K562 (cell line): Measurements from ENCODE around the gene DNAJC19. TPM values are rescaled to one million over a fixed set of nuclear protein-coding genes. Genes with fewer than 3 reads are reported as not detected.

ENCODE experiments used
- ATAC-seq: fragments of 200-7000 bp; cut with Tn5 transposase; 3 replicates; pipeline ENCODE4 v1.9.1; 2020; ENCODE audit warnings: moderate library complexity
- BruUV-seq: library from RNA; stranded (reverse); fragments of 400-500 nt; replicated peaks from 2 replicates; lab custom pipeline; 2021; lab: Mats Ljungman, UMichigan
- CTCF ChIA-PET: fragments of 300-600 bp; formaldehyde crosslinking; extraction: SDS; loops from one replicate; lab custom pipeline; 2021; ENCODE audit warnings: low intra/inter-chr PET ratio; lab: Yijun Ruan, JAX
- POLR2A ChIA-PET: fragments of 300-600, 350-650 bp; sonication (Branson Sonifier 250); formaldehyde crosslinking; extraction: SDS; loops from one replicate; lab custom pipeline; 2021; ENCODE audit warnings: antibody characterized with exemption, inconsistent platforms; lab: Yijun Ruan, JAX
- DNase-seq, 4 experiments: peaks; one replicate each; pipeline versions ENCODE4 v3.0.0 to v3.0.0-alpha.2; 2011 to 2018; ENCODE audit warnings: low spot score in 3 of 4, mixed read lengths in 3 of 4; ENCODE audit errors: extremely low read depth in 1 of 4
- FAIRE-seq: peaks from 2 replicates; lab custom pipeline; 2011; peaks lifted over from hg19 to GRCh38; lab: Jason Lieb, UNC
- H2AFZ ChIP-seq: 2 replicates; pipeline ENCODE4 v1.6.0; 2011; ENCODE audit warnings: low read depth, low read length, control low read depth, inconsistent platforms
- H3K27ac ChIP-seq: fragments of 200-600 bp; 3 replicates; pipeline ENCODE4 v1.8.0; 2011; ENCODE audit warnings: low read depth, mild to moderate bottlenecking, control low read depth, inconsistent platforms, low read length, moderate library complexity, mixed read lengths; ENCODE audit errors: extremely low read depth
- H3K27me3 ChIP-seq, 2 experiments: fragments of 300-600 bp in 1 of 2; 2 replicates in 1 of 2; 3 replicates in 1 of 2; pipeline versions ENCODE4 v1.6.0 to v1.8.0; 2011; ENCODE audit warnings: inconsistent platforms in 2 of 2, low read length in 2 of 2, mild to moderate bottlenecking in 1 of 2, mixed read lengths in 1 of 2, moderate library complexity in 1 of 2; ENCODE audit not compliant: control insufficient read depth in 2 of 2, insufficient read depth in 2 of 2
- H3K36me3 ChIP-seq: fragments of 300-600 bp; 3 replicates; pipeline ENCODE4 v1.8.0; 2011; ENCODE audit warnings: mild to moderate bottlenecking, low read length, inconsistent platforms; ENCODE audit not compliant: control insufficient read depth, insufficient read depth
- H3K4me1 ChIP-seq, 2 experiments: fragments of 200-600 bp in 1 of 2; replicated peaks in 1 of 2; 2 replicates in 1 of 2; 3 replicates in 1 of 2; pipeline versions ENCODE4 v1.5.1 to v1.8.0; 2011; ENCODE audit warnings: inconsistent platforms in 2 of 2, low read length in 2 of 2, mild to moderate bottlenecking in 1 of 2, mixed read lengths in 1 of 2, moderate library complexity in 1 of 2; ENCODE audit not compliant: control insufficient read depth in 2 of 2, insufficient read depth in 2 of 2
- H3K4me2 ChIP-seq: 2 replicates; pipeline ENCODE4 v1.6.1; 2011; ENCODE audit warnings: low read length, control low read depth, inconsistent platforms, mixed read lengths; ENCODE audit not compliant: insufficient read depth
- H3K4me3 ChIP-seq: fragments of 200-600 bp; sonication (generic), shearing (Covaris generic); 2 replicates; pipeline ENCODE4 v1.5.1; 2016; ENCODE audit warnings: control low read depth, inconsistent platforms
- H3K79me2 ChIP-seq: fragments of 200-600 bp; 3 replicates; pipeline ENCODE4 v1.8.0; 2011; ENCODE audit warnings: low read length, inconsistent platforms; ENCODE audit not compliant: control insufficient read depth, insufficient read depth
- H3K9ac ChIP-seq, 2 experiments: 2 replicates each; pipeline versions ENCODE4 v1.6.0 to v1.6.1; 2011; ENCODE audit warnings: low read depth in 2 of 2, low read length in 2 of 2, control low read depth in 1 of 2, inconsistent platforms in 1 of 2, mild to moderate bottlenecking in 1 of 2, mixed read lengths in 1 of 2; ENCODE audit not compliant: insufficient read depth in 1 of 2
- H3K9me1 ChIP-seq: one replicate; pipeline ENCODE4 v1.6.0; 2011; ENCODE audit warnings: inconsistent platforms, mild to moderate bottlenecking, low read length, moderate library complexity; ENCODE audit not compliant: control insufficient read depth, insufficient read depth
- H3K9me3 ChIP-seq: replicated peaks from 2 replicates; pipeline ENCODE4 v1.5.1; 2011; ENCODE audit warnings: low read depth, low read length, inconsistent platforms; ENCODE audit not compliant: control insufficient read depth, insufficient read depth
- H4K20me1 ChIP-seq: replicated peaks from 2 replicates; pipeline ENCODE4 v1.6.1; 2011; ENCODE audit warnings: low read length, inconsistent platforms, mixed read lengths; ENCODE audit not compliant: control insufficient read depth, insufficient read depth
- ADNP ChIP-seq: fragments of 200-800 bp; sonication (Bioruptor generic); IDR thresholded peaks from 2 replicates; pipeline ENCODE4 v1.6.1; 2016; ENCODE audit warnings: missing genetic modification characterization, missing compliant biosample characterization
- CC2D1A ChIP-seq: fragments of 450-650 bp; IDR thresholded peaks from 2 replicates; pipeline ENCODE4 v1.6.1; 2017; ENCODE audit warnings: mild to moderate bottlenecking
- HLTF ChIP-seq: fragments of 450-650 bp; IDR thresholded peaks from 2 replicates; pipeline ENCODE4 v1.6.1; 2016
- MTA3 ChIP-seq: fragments of 450-650 bp; formaldehyde crosslinking; IDR thresholded peaks from 2 replicates; pipeline ENCODE4 v1.6.1; 2017; ENCODE audit warnings: mild to moderate bottlenecking, borderline replicate concordance
- MTF1 ChIP-seq: fragments of 250-450 bp; sonication (Bioruptor Pico); IDR thresholded peaks from 2 replicates; pipeline ENCODE4 v1.9.0; 2021; ENCODE audit warnings: moderate library complexity, mild to moderate bottlenecking, inconsistent platforms, borderline replicate concordance
- NR4A1 ChIP-seq, 2 experiments: fragments of 250-450 bp in 1 of 2; fragments of 450-650 bp in 1 of 2; sonication (Bioruptor Pico) in 1 of 2; IDR thresholded peaks; 2 replicates each; pipeline versions ENCODE4 v1.4.0 to v1.6.1; 2016 to 2020; ENCODE audit warnings: mild to moderate bottlenecking in 2 of 2, missing compliant biosample characterization in 1 of 2, missing genetic modification characterization in 1 of 2, moderate library complexity in 1 of 2
- TAF15 ChIP-seq: fragments of 200-400 bp; formaldehyde crosslinking; IDR thresholded peaks from 2 replicates; pipeline ENCODE4 v1.6.1; 2017; ENCODE audit warnings: mild to moderate bottlenecking, low read depth, low read length, moderate library complexity
- ZNF311 ChIP-seq: fragments of 250-450 bp; sonication (Bioruptor Pico); IDR thresholded peaks from 2 replicates; pipeline ENCODE4 v1.4.0; 2020; ENCODE audit warnings: mild to moderate bottlenecking, moderate library complexity
- in situ Hi-C: fragments of 300-500 bp; cut with MboI; formaldehyde crosslinking; loops from 4 replicates; pipeline ENCODE4 v1.15.0; 2018; ENCODE audit warnings: inconsistent platforms, mixed read lengths
- intact Hi-C: fragments of 100-400 bp; cut with micrococcal nuclease; formaldehyde crosslinking; loops from 2 replicates; pipeline ENCODE4 v1.14.2; 2022
- polyA plus RNA-seq, 8 experiments: library from polyadenylated mRNA; depleted of rRNA in 4 of 8; stranded (reverse) in 5 of 8; unstranded in 3 of 8; fragments of >200 nt; fragmentation: Nextera tagmentation in 2 of 8; fragmentation: Illumina TruSeq in 1 of 8; extraction: Ambion mirVana in 2 of 8; extraction: Trizol in 1 of 8; gene quantifications; 2 replicates each; pipeline versions ENCODE4 v1.2.1 to v1.2.3, GENCODE V29; 2011 to 2014; ENCODE audit warnings: inconsistent platforms in 1 of 8, missing spikeins in 1 of 8
- total RNA-seq, 7 experiments: library from RNA; depleted of rRNA in 6 of 7; stranded (reverse); fragments of >200 nt in 6 of 7; fragmentation: Illumina TruSeq in 2 of 7; extraction: Trizol in 2 of 7; gene quantifications; 2 replicates each; pipeline versions ENCODE4 v1.2.1 to v1.2.3, GENCODE V29; 2011 to 2021; ENCODE audit warnings: low replicate concordance in 1 of 7
- TF ChIP-seq, protein P1 (sequence below): sonication (generic); IDR thresholded peaks from 2 replicates; pipeline ENCODE4 v1.6.1; 2016
- TF ChIP-seq, protein P2 (sequence below): sonication (generic); formaldehyde crosslinking; IDR thresholded peaks from 2 replicates; pipeline ENCODE4 v1.8.1; 2023; ENCODE audit warnings: mild to moderate bottlenecking, missing genetic modification reagents
- TF ChIP-seq, protein P3 (sequence below): fragments of 450-650 bp; IDR thresholded peaks from 2 replicates; pipeline ENCODE4 v1.6.1; 2017; ENCODE audit warnings: antibody characterized with exemption

The DNAJC19 gene
- total and polyA plus RNA-seq, 9 of the 15 experiments (the other 6 are each of a cell fraction or from before 2014, with no cell fraction given), result 55.7 to 184 (median 99.1) TPM

DNA sequence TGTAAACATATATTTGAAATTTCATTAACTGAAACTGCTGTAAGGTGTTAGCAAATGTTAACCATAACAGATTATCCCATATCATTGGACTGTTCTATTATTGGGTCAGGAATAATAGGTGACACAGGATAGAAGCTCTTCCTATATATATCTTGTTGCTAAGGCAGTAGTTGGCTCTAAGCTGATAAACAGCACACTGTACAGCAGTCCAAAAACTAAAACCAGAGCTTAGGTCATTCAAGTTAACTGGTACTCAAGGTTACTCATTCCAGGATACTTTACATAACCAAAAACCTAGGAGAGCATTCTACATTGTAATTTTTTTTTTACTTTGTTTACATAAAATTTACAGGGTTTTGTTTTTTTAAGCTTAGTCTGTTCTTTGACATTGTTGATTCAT lies 8.9 kb downstream of the DNAJC19 start:
- no peak for FAIRE-seq
- Histone ChIP-seq H3K36me3 (peaks cover 76% of the 10 kb centered on the region), H3K4me3 (no peak overlapping the region), H3K9ac (no peak overlapping the region), H3K27me3 (no peaks in the 10 kb centered on the region), H3K27ac (peak overlapping the region; percentile 22; the same call in 1 of the 3 replicates), H2AFZ (no peak overlapping the region), H3K9me1 (no peaks in the 10 kb centered on the region), H3K4me1 (peaks cover 0 to 2% of the 10 kb centered on the region in 2 experiments; a peak in 1 of 5 replicates), H3K9me3 (no peaks in the 10 kb centered on the region), H3K4me2 (no peak overlapping the region), H4K20me1 (no peaks in the 10 kb centered on the region), H3K79me2 (no peaks in the 10 kb centered on the region)
- CTCF ChIA-PET, result no interaction called here
- BruUV-seq, result no TSS peak
- intact Hi-C loops, result loop anchor here (10.0 kb wide), 3 partner anchors 116 to 376 kb away; partner anchors contain the start of gene TTC14
- TF ChIP-seq, protein P1, sequence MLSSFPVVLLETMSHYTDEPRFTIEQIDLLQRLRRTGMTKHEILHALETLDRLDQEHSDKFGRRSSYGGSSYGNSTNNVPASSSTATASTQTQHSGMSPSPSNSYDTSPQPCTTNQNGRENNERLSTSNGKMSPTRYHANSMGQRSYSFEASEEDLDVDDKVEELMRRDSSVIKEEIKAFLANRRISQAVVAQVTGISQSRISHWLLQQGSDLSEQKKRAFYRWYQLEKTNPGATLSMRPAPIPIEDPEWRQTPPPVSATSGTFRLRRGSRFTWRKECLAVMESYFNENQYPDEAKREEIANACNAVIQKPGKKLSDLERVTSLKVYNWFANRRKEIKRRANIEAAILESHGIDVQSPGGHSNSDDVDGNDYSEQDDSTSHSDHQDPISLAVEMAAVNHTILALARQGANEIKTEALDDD, result peak; percentile 70; the same call in 1 of the 2 replicates
- no peak for TF ChIP-seq ADNP (tag)
- peak; percentile 48 for ATAC-seq
- in situ Hi-C loops, result loop anchor here (25.0 kb wide), 1 partner anchor 368 kb away; the partner anchor contains the start of gene TTC14
- POLR2A ChIA-PET, result interaction anchor here (1.0 to 3.5 kb wide), 2 partner anchors 9 to 10 kb away, joined by 3 to 12 read pairs; partner anchors contain the start of gene DNAJC19
- no peak for DNase-seq

DNA sequence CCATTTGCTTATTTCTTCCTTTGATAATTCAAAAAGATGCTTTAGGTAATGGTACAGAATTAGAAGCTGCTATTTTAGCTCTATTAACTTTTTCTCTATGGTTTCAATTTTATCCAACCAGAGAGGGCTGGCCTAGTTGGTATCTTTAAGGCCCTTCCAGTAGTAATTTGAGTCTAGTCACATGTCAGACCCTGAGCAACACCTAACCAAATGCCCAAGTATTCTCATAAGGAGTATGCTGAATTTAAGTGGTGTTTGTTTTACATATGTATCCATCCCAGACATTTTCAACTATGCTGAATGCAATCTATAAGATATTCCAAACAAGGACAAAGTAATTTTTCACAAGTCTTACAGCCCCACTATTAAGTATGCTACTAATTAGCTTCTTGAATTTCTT lies 9.6 kb downstream of the DNAJC19 start:
- ATAC-seq, result peak; percentile 24; the same call in 2 of the 3 replicates
- CTCF ChIA-PET, result no interaction called here
- Histone ChIP-seq H3K9ac (no peak overlapping the region), H3K27me3 (no peaks in the 10 kb centered on the region), H3K27ac (no peak overlapping the region), H4K20me1 (no peaks in the 10 kb centered on the region), H3K36me3 (peaks cover 76% of the 10 kb centered on the region), H2AFZ (no peak overlapping the region), H3K9me1 (no peaks in the 10 kb centered on the region), H3K4me1 (peaks cover 0 to 2% of the 10 kb centered on the region in 2 experiments; a peak in 1 of 5 replicates), H3K9me3 (no peaks in the 10 kb centered on the region), H3K79me2 (no peaks in the 10 kb centered on the region), H3K4me2 (no peak overlapping the region), H3K4me3 (no peak overlapping the region)
- in situ Hi-C loops (loop anchor here (25.0 kb wide), 1 partner anchor 368 kb away; the partner anchor contains the start of gene TTC14), intact Hi-C loops (loop anchor here (10.0 kb wide), 3 partner anchors 115 to 375 kb away; partner anchors contain the start of gene TTC14)
- POLR2A ChIA-PET, result interaction anchor here (1.0 to 3.5 kb wide), 3 partner anchors 9 to 11 kb away, joined by 3 to 12 read pairs (median 3); partner anchors contain the start of gene DNAJC19
- FAIRE-seq, result no peak
- BruUV-seq, result no TSS peak
- no peak for DNase-seq
- no peak for TF ChIP-seq MTF1
- no peak for TF ChIP-seq CC2D1A
- TF ChIP-seq NR4A1 (CRISPR knock-in tag; IDR thresholded peaks at IDR 0.05), result no peak
- no peak for TF ChIP-seq NR4A1 (tag; IDR thresholded peaks at IDR 0.05)
- no peak for TF ChIP-seq TAF15
- TF ChIP-seq, protein P2, sequence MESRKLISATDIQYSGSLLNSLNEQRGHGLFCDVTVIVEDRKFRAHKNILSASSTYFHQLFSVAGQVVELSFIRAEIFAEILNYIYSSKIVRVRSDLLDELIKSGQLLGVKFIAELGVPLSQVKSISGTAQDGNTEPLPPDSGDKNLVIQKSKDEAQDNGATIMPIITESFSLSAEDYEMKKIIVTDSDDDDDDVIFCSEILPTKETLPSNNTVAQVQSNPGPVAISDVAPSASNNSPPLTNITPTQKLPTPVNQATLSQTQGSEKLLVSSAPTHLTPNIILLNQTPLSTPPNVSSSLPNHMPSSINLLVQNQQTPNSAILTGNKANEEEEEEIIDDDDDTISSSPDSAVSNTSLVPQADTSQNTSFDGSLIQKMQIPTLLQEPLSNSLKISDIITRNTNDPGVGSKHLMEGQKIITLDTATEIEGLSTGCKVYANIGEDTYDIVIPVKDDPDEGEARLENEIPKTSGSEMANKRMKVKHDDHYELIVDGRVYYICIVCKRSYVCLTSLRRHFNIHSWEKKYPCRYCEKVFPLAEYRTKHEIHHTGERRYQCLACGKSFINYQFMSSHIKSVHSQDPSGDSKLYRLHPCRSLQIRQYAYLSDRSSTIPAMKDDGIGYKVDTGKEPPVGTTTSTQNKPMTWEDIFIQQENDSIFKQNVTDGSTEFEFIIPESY, result no peak
- TF ChIP-seq, protein P3, sequence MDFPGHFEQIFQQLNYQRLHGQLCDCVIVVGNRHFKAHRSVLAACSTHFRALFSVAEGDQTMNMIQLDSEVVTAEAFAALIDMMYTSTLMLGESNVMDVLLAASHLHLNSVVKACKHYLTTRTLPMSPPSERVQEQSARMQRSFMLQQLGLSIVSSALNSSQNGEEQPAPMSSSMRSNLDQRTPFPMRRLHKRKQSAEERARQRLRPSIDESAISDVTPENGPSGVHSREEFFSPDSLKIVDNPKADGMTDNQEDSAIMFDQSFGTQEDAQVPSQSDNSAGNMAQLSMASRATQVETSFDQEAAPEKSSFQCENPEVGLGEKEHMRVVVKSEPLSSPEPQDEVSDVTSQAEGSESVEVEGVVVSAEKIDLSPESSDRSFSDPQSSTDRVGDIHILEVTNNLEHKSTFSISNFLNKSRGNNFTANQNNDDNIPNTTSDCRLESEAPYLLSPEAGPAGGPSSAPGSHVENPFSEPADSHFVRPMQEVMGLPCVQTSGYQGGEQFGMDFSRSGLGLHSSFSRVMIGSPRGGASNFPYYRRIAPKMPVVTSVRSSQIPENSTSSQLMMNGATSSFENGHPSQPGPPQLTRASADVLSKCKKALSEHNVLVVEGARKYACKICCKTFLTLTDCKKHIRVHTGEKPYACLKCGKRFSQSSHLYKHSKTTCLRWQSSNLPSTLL, result no peak
- TF ChIP-seq ZNF311 (CRISPR knock-in tag), result no peak
- no peak for TF ChIP-seq MTA3
- TF ChIP-seq HLTF, result no peak
